ENCODE data around the gene LCN2. TPM values are rescaled to one million over a fixed set of nuclear protein-coding genes. Genes with fewer than 3 reads are reported as not detected.

The LCN2 gene
- polyA plus RNA-seq, 1 donor = 0.75 TPM

- DNase-seq = no peak
Measured at GRCh38 chr9:128114326-128115186, 34.7 kb upstream of the LCN2 start.

GRCh38 chr9:128115187-128116103 lies 33.8 kb upstream of the LCN2 start:
- no peak for DNase-seq

DNA sequence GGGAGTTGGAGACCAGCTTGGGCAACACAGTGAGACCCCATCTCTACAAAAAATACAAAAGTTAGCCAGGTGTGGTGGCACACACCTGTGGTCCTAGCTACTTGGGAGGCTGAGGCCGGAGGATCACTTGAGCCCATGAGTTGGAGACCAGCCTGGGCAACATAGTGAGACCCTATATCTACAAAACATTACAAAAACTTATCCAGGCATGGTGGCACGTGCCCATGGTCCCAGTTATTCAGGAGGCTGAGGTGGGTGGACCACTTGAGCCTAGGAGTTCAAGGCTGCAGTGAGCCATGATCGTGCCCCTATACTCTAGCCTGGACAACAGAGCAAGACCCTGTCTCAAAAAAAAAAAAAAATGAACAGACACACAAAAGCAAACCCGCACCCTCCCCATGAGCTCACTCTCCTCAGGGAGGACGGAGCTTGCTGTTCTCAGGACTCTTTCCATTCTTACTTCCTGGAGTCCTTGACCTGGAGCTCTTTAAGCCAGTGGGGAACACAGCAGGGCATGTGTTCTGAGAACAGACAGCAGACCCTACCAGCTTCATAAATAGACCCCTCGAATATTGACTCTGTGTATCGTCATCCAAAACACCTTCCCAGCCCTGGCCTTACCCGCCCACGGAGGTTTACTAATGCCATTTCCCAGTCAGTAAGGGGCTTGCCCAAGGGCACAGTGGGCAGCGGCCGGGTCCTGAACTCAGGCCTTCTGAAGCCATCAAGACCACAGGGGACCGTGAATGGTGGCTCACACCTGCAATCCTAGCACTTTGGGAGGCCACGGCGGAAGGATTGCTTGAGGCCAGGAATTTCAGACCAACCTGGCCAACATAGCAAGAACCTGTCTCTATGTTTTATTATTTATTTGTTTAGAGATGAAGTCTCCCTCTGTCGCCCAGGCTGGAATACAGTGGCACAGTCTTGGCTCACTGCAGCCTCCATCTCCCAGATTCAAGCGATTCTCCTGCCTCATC lies 32.9 kb upstream of the LCN2 start:
- DNase-seq = no peak

DNA sequence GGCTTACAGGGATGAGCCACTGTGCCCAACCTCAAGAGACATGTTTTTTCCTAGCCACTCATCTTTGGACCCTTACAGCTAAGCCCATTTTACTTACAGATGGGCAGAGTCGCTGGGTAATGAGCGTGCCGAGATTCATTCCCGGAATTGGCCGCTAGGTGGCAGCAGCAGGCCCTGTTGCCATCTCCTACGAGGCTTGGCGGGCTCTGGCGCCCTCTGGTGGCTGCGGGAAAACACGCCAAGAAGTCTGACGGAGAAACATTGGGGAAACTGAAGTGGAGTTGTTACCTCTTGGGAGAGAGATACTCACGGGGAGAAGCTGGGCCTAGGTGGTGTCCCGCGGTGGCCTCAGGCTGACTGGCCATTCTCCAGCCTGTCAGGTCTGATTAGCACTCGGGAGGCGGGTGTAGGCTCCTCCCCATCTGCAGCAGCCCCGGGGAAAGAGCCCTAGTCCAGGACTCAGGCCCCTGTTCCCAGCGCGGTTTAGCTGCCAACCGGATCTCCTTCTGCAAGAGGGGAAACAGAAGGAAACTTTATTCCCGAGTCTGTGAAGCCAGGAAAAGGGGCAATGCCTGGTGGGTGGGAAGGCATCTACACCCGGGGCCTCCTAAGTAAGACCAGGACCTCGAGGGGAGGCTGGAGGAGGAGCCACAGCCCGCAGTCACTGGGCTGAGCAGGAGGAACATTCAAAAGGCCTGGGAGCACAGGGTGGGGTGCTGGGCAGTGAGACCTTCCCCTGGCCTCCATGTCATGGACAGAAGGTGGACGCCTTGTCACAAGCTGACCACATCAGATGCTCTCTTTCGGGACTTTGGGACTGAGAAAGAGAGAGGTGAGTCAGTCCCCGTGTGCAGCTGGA lies 31.4 kb upstream of the LCN2 start:
- DNase-seq = peak; percentile 84

- no peak for DNase-seq
Measured at GRCh38 chr9:128118472-128118857, 30.8 kb upstream of the LCN2 start.

DNA sequence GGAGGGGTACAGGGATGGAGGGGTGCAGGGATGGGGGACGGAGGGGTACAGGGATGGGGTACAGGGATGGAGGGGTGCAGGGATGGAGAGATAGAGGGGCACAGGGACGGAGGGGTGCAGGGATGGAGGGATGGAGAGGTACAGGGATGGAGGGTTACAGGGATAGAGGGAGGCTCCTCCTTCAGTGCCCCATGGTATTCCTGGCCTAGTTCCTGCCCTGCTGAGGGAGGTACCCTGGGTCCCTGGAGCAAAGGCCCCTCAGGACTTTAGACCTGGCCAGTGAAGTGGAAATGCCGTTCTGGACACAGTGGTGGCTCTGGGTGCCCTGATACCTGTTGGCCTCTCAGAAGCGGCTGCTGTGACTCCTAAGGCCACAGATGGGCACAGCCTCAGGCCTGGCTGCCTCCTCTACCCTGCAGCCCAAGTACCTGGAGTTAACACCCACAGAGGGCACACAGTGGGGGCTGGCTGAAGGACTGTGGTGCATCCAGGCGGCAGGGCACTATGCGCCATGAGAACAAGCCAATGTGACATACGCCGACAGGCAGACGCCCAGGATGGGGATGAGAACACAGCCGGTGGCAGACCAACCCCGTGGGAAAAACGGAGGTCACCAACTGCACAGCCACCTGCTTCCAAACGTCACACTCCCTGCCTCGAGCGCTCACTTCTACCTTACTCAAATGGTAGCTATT lies 30.1 kb upstream of the LCN2 start:
- no peak for DNase-seq

- DNase-seq = no peak
Measured at GRCh38 chr9:128120061-128120740, 29.1 kb upstream of the LCN2 start.

DNA sequence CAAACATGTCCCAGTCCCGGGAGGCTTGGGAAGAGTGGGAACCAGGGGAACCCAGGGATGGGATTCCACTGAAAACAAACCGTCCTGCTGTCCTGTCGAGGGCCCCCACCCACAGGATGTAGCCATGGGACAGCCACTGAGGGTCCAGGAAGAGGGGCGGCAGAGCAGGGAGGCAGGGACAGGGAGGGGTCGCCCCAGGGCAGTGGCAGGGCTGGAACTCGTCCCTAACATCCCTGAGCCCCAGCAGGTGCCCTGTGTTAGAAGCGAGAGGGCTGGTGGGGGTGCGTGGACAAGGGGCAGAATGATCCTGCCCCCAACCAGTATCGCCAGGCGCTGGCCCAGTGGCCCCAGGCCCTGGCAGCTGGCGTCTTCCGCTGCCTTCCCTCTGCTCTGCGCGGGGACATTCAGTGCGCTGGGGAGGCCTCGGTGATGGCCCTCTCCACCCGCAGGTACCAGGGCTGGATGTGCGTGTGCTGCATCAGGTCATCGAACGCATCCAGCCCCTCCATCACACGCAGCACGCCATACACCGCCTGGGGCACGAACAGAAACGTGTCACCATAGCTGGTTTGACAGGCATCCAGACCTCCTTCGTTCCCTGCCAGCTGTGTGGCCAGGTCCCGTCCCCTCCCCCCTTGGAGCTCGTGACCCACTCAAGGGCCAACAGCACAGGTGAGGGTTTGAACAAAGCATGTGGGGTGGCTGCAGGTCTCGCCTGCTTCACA lies 28.4 kb upstream of the LCN2 start:
- no peak for DNase-seq

- no peak for DNase-seq
Measured at GRCh38 chr9:128121466-128121810, 27.8 kb upstream of the LCN2 start.

GRCh38 chr9:128121924-128122808 lies 27.1 kb upstream of the LCN2 start:
- DNase-seq = no peak

- no peak for DNase-seq
Measured at GRCh38 chr9:128122809-128123175, 26.5 kb upstream of the LCN2 start.

GRCh38 chr9:128123451-128124080 lies 25.7 kb upstream of the LCN2 start:
- DNase-seq = no peak

DNA sequence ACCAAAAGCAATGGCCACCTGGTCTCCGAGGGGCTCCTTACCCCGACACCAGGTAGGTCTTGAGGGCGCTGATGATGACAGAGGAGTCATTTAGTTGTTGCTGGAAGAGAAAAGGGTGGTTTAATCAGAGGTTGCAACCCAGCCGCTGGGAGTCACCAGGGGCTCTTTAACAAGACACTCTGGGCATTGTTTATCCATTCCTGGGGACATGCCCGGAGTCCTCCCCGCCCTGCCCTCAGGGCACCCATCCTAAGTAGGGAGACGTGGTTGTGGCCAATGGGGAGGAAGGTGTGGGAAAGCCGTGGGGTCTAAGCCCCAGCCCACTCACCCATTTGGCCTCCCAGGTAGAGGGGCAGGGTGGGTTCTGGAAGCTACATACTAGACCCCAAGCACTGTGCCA lies 24.8 kb upstream of the LCN2 start:
- DNase-seq = no peak

DNA sequence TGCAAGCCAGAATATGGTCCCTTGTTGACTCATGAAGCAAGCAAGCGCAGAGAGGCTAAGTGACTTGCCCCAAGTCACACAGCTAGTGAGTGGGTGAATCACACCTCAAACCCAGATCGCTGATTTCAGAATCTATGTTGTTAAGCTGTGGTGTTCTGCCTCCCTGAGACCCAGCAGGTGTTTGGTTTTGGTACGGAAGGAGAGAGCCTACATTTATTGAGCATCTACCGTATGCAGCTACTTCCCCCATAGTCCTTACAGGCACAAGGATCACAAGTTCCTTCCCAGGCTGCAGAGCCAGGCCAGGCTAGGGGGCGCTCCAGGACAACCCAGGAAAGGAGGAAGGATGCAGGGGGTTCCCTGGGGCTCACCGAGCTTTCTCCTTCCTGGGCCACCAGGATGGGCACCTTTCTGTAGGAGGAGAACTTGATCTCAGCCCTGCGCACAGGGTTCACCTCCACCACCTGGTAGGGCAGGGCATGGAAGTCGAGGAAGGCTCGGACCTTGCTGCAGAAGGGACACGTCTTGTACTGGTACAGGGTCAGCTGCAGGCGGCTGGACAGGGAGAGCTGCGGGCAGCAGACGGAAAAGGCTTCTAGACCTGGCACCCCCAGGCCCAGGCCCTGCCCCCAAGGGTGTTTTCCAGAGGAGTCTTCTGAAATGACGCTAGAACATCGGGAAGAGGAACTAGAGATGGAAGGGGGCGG lies 24.2 kb upstream of the LCN2 start:
- DNase-seq = no peak

DNA sequence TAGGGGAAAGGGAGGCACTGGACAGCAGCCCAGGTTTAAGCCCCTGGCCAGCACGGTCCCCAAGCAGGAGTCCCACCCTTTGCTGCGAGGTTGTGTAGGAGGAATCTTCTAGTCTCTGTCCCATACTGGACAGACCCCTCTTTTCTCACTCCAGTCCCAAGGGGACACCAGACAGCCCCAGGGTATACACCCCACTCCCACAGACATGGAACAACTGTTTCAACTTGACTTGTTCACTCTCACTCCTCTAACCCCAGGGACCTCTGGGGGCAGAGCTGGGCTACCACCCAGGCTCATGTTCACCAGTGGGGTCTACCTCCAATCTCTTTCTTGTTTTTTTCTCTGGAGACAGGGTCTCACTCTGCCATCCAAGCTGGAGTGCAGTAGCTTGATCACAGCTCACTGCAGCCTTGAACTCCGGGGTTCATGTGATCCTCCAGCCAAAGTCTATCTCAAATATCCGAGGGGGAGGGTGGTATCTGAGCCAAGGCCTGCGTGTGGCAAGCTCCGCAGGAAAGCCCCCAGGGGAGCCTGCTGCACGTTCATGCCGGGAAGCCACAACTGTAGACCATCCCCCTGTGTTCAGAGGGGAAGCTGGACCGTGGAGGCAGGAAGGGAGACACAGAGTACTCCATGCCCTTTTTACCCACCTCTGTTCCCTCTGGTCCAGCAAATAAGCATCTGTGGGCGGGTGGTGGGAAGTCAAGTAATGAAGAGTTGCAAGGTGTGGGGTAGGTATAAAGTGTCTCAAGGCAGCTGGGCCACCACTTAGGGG lies 23.5 kb upstream of the LCN2 start:
- no peak for DNase-seq

DNA sequence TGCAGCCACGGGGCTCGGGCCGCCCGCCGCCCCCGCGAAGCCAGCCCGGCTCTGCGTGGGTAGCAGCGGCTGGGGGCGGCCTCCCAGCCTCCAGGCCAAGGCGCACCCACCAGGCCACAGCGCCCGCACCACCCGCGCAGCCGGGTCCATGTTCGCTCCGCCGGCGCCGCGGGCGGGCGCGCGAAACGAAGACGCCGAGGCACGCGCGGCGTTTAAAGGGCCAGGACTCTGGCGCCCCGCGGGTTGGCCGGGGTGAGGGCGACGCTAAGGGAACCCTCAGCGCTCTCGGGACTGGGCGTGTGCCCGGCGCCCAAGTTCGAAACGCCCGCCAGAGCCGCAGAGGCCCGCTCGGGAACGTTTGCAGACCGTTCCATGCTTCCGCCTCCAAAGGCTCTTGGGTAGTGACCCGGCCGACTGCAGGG lies 21.7 kb upstream of the LCN2 start, which contains the start of gene PTGES2:
Gene PTGES2 (minus strand): TSS at position 162 of the 422 bp plus-strand sequence. CDS start 12 bp downstream, at position 150.
- peak; percentile 86 for DNase-seq

Measured in left kidney (tissue), 2 donors.